HepG2 (cell line): ENCODE measurements around the gene PCNA. TPM values are rescaled to one million over a fixed set of nuclear protein-coding genes. Genes with fewer than 3 reads are reported as not detected.
A peak's percentile ranks its signal among the peaks of the same experiment; 100 is the strongest.

Source experiments
- CREB1 ChIP-seq, 2 experiments: fragments of 450-650 bp in 1 of 2; IDR thresholded peaks; 2 replicates each; pipeline ENCODE4 v1.6.1; 2016 to 2017; ENCODE audit warnings: control low read depth in 1 of 2, mild to moderate bottlenecking in 1 of 2, missing compliant biosample characterization in 1 of 2, missing genetic modification characterization in 1 of 2
- ELF1 ChIP-seq: sonication (generic); formaldehyde crosslinking; IDR thresholded peaks from 2 replicates; pipeline ENCODE4 v1.4.0; 2020; ENCODE audit warnings: missing genetic modification reagents
- NRL ChIP-seq: sonication (generic); formaldehyde crosslinking; IDR thresholded peaks from 2 replicates; pipeline ENCODE4 v1.5.0; 2020; ENCODE audit warnings: missing genetic modification reagents, mild to moderate bottlenecking, moderate library complexity, borderline replicate concordance
- PHF5A ChIP-seq: IDR thresholded peaks from one replicate; pipeline ENCODE4 v1.6.1; 2018; ENCODE audit warnings: low read depth, missing genetic modification reagents; ENCODE audit not compliant: unreplicated experiment
- SALL1 ChIP-seq: sonication (generic); formaldehyde crosslinking; IDR thresholded peaks from 2 replicates; pipeline ENCODE4 v1.8.0; 2022; ENCODE audit warnings: mild to moderate bottlenecking, missing genetic modification reagents
- SMC3 ChIP-seq: IDR thresholded peaks from 2 replicates; pipeline ENCODE4 v1.6.1; 2011; ENCODE audit warnings: low read length, improper control_type of control experiment
- ZBTB38 ChIP-seq: sonication (generic); formaldehyde crosslinking; IDR thresholded peaks from 2 replicates; pipeline ENCODE4 v1.5.1; 2020; ENCODE audit warnings: mild to moderate bottlenecking, missing genetic modification reagents
- ZFP37 ChIP-seq: sonication (generic); formaldehyde crosslinking; IDR thresholded peaks from 2 replicates; pipeline ENCODE4 v1.4.0; 2020; ENCODE audit warnings: missing genetic modification reagents, borderline replicate concordance
- ZNF292 ChIP-seq: sonication (generic); formaldehyde crosslinking; IDR thresholded peaks from 2 replicates; pipeline ENCODE4 v1.8.1; 2022; ENCODE audit warnings: mild to moderate bottlenecking, low read depth, missing genetic modification reagents, borderline replicate concordance
- ZNF605 ChIP-seq: sonication (generic); formaldehyde crosslinking; IDR thresholded peaks from 2 replicates; pipeline ENCODE4 v1.8.0; 2022; ENCODE audit warnings: mild to moderate bottlenecking, missing genetic modification reagents
- ZNF678 ChIP-seq: sonication (generic); formaldehyde crosslinking; IDR thresholded peaks from 2 replicates; pipeline ENCODE4 v1.4.0; 2020; ENCODE audit warnings: mild to moderate bottlenecking, missing genetic modification reagents
- ZNF781 ChIP-seq: sonication (generic); formaldehyde crosslinking; IDR thresholded peaks from 2 replicates; pipeline ENCODE4 v1.5.1; 2020; ENCODE audit warnings: borderline replicate concordance, mild to moderate bottlenecking, missing genetic modification reagents; ENCODE audit errors: not compliant biosample characterization
- polyA plus RNA-seq, 8 experiments: library from polyadenylated mRNA; depleted of rRNA in 3 of 8; stranded (reverse) in 7 of 8; unstranded in 1 of 8; fragments of >200 nt; fragmentation: Illumina TruSeq in 4 of 8; extraction: Trizol in 4 of 8; gene quantifications; 2 replicates each; pipeline versions ENCODE4 v1.2.1 to v1.2.3, GENCODE V29; 2011 to 2016; ENCODE audit warnings: low read depth in 4 of 8, missing spikeins in 1 of 8, mixed read lengths in 1 of 8; ENCODE audit not compliant: insufficient read depth in 1 of 8
- total RNA-seq, 5 experiments: library from RNA; depleted of rRNA; stranded (reverse); fragments of >200 nt; fragmentation: Illumina TruSeq; extraction: Trizol; gene quantifications; 2 replicates each; pipeline ENCODE4 v1.2.3, GENCODE V29; 2016; ENCODE audit warnings: low read depth in 1 of 5
- TF ChIP-seq, protein P1 (sequence below): sonication (generic); formaldehyde crosslinking; IDR thresholded peaks from 2 replicates; pipeline ENCODE4 v1.4.0; 2020; ENCODE audit warnings: missing genetic modification reagents
- TF ChIP-seq, protein P2 (sequence below): sonication (generic); formaldehyde crosslinking; conservative IDR thresholded peaks from 2 replicates; pipeline ENCODE4 v1.4.0; 2020; ENCODE audit warnings: missing genetic modification reagents
- TF ChIP-seq, protein P3 (sequence below): sonication (generic); formaldehyde crosslinking; IDR thresholded peaks from 2 replicates; pipeline ENCODE4 v1.4.0; 2020; ENCODE audit warnings: low read depth, missing genetic modification reagents
- TF ChIP-seq, protein P4 (sequence below): sonication (generic); formaldehyde crosslinking; IDR thresholded peaks from 2 replicates; pipeline ENCODE4 v1.5.0; 2020; ENCODE audit warnings: mild to moderate bottlenecking, missing genetic modification reagents

The PCNA gene
- total and polyA plus RNA-seq, 2 of the 13 experiments (the other 11 are each of a cell fraction or from before 2014, with no cell fraction given), result 229 to 655 TPM

DNA sequence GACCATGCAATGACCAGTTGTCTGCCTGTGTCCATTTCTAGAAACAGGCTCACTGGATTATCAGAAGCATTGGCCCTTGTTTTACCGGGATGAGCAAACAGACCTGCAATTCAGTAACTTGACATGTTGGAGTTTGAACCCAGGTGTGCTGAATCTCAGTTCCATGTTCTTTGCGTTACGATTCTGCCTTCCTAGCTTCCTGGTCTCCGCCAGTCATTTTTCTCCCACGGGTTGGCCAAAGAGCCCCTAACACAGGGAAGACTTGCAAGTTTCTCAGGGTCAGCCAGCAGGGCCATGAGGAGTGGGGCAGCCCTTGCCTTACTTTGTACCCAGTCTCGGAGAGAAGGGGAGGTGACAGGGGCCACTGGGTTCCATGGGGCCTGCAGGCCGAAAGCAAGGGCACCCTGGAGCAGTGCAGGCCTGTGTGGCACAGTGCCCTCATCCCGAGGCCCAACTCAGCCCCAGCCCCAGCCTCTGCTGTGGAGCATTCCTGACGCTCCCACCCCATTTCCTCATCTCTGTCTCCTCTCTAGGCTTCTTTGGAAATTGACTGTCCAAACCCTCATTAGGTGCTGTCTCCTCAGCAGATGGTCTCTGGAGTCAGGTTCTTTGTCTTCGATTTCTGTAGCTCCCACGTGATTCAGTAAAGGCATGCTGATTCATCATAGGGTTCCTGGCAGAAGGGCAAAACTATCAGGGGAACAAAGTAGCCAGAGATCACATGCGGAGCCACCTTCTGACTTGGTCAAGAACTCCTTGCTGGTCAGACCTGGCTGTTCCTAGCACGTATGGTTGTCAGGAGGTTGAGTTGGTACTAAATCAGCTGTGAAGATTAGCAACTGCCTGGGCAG lies 30.7 kb upstream of the PCNA start (continued):
- TF ChIP-seq, protein P1, sequence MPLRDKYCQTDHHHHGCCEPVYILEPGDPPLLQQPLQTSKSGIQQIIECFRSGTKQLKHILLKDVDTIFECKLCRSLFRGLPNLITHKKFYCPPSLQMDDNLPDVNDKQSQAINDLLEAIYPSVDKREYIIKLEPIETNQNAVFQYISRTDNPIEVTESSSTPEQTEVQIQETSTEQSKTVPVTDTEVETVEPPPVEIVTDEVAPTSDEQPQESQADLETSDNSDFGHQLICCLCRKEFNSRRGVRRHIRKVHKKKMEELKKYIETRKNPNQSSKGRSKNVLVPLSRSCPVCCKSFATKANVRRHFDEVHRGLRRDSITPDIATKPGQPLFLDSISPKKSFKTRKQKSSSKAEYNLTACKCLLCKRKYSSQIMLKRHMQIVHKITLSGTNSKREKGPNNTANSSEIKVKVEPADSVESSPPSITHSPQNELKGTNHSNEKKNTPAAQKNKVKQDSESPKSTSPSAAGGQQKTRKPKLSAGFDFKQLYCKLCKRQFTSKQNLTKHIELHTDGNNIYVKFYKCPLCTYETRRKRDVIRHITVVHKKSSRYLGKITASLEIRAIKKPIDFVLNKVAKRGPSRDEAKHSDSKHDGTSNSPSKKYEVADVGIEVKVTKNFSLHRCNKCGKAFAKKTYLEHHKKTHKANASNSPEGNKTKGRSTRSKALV, result 0 out of 2 replicates have a peak, but pooled peaks have one; percentile 51
- TF ChIP-seq ZNF781 (CRISPR knock-in tag) (peak; percentile 88), ELF1 (CRISPR knock-in tag) (peak; percentile 80), ZBTB38 (CRISPR knock-in tag) (peak; percentile 58), ZNF678 (no peak), PHF5A (CRISPR knock-in tag) (peak; percentile 86), ZNF292 (CRISPR knock-in tag) (peak; percentile 94; the same call in 1 of the 2 replicates), ZNF605 (CRISPR knock-in tag) (0 out of 2 replicates have a peak, but pooled peaks have one; percentile 40), SALL1 (CRISPR knock-in tag) (peak; percentile 96), NRL (peak; percentile 28; the same call in 1 of the 2 replicates), ZFP37 (CRISPR knock-in tag) (peak; percentile 88), SMC3 (peak; percentile 54; the same call in 1 of the 2 replicates), CREB1 (IDR thresholded peaks at IDR 0.05) (no peak), CREB1 (CRISPR knock-in tag; IDR thresholded peaks at IDR 0.05) (no peak)
- TF ChIP-seq, protein P2, sequence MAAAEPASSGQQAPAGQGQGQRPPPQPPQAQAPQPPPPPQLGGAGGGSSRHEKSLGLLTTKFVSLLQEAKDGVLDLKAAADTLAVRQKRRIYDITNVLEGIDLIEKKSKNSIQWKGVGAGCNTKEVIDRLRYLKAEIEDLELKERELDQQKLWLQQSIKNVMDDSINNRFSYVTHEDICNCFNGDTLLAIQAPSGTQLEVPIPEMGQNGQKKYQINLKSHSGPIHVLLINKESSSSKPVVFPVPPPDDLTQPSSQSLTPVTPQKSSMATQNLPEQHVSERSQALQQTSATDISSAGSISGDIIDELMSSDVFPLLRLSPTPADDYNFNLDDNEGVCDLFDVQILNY (CRISPR knock-in tag), result 0 out of 2 replicates have a peak, but pooled peaks have one; percentile 35
- TF ChIP-seq, protein P3, sequence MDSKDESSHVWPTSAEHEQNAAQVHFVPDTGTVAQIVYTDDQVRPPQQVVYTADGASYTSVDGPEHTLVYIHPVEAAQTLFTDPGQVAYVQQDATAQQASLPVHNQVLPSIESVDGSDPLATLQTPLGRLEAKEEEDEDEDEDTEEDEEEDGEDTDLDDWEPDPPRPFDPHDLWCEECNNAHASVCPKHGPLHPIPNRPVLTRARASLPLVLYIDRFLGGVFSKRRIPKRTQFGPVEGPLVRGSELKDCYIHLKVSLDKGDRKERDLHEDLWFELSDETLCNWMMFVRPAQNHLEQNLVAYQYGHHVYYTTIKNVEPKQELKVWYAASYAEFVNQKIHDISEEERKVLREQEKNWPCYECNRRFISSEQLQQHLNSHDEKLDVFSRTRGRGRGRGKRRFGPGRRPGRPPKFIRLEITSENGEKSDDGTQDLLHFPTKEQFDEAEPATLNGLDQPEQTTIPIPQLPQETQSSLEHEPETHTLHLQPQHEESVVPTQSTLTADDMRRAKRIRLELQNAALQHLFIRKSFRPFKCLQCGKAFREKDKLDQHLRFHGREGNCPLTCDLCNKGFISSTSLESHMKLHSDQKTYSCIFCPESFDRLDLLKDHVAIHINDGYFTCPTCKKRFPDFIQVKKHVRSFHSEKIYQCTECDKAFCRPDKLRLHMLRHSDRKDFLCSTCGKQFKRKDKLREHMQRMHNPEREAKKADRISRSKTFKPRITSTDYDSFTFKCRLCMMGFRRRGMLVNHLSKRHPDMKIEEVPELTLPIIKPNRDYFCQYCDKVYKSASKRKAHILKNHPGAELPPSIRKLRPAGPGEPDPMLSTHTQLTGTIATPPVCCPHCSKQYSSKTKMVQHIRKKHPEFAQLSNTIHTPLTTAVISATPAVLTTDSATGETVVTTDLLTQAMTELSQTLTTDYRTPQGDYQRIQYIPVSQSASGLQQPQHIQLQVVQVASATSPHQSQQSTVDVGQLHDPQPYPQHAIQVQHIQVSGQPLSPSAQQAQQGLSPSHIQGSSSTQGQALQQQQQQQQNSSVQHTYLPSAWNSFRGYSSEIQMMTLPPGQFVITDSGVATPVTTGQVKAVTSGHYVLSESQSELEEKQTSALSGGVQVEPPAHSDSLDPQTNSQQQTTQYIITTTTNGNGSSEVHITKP, result peak; percentile 54; the same call in 1 of the 2 replicates
- TF ChIP-seq, protein P4, sequence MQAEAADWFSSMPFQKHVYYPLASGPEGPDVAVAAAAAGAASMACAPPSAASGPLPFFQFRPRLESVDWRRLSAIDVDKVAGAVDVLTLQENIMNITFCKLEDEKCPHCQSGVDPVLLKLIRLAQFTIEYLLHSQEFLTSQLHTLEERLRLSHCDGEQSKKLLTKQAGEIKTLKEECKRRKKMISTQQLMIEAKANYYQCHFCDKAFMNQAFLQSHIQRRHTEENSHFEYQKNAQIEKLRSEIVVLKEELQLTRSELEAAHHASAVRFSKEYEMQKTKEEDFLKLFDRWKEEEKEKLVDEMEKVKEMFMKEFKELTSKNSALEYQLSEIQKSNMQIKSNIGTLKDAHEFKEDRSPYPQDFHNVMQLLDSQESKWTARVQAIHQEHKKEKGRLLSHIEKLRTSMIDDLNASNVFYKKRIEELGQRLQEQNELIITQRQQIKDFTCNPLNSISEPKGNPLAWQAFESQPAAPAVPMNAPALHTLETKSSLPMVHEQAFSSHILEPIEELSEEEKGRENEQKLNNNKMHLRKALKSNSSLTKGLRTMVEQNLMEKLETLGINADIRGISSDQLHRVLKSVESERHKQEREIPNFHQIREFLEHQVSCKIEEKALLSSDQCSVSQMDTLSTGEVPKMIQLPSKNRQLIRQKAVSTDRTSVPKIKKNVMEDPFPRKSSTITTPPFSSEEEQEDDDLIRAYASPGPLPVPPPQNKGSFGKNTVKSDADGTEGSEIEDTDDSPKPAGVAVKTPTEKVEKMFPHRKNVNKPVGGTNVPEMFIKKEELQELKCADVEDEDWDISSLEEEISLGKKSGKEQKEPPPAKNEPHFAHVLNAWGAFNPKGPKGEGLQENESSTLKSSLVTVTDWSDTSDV (CRISPR knock-in tag), result no peak
